ENCODE measurements around the gene TMEM144.

TMEM144 gene

GRCh38 chr4:158209825-158210807 lies at the start of gene TMEM144:
Gene TMEM144, plus strand, starts transcription at chr4:158210486. Its CDS starts 2,182 bp downstream, at chr4:158212668.
- Mint-ChIP-seq H3K4me3 (peak within 1 kb of the TSS; percentile 84), H3K27ac (no peak within 1 kb of the TSS), H3K9me3 (no peaks in the 10 kb centered on the region), H3K36me3 (ENCODE audit: low read depth) (no peaks in the 10 kb centered on the region), H3K4me1 (ENCODE audit: low read depth) (peaks cover 14% of the 10 kb centered on the region), H3K27me3 (ENCODE audit: low read depth) (peaks cover 20% of the 10 kb centered on the region)
- peak; percentile 57 for DNase-seq (ENCODE audit: low spot score)

GRCh38 chr4:158161551-158162354 lies 48.5 kb upstream of the TMEM144 start:
- no peak for DNase-seq (ENCODE audit: low spot score)
- H3K27me3 Mint-ChIP-seq (ENCODE audit: low read depth), result no peaks in the 10 kb centered on the region
- H3K4me1 Mint-ChIP-seq (ENCODE audit: low read depth), result no peaks in the 10 kb centered on the region
- no peak overlapping the region for H3K27ac Mint-ChIP-seq
- no peak overlapping the region for H3K4me3 Mint-ChIP-seq
- H3K36me3 Mint-ChIP-seq (ENCODE audit: low read depth), result no peaks in the 10 kb centered on the region
- H3K9me3 Mint-ChIP-seq, result no peaks in the 10 kb centered on the region

- H3K4me3 Mint-ChIP-seq, result no peak overlapping the region
- H3K9me3 Mint-ChIP-seq, result no peaks in the 10 kb centered on the region
- DNase-seq (ENCODE audit: low spot score), result no peak
- H3K4me1 Mint-ChIP-seq (ENCODE audit: low read depth), result no peaks in the 10 kb centered on the region
- H3K36me3 Mint-ChIP-seq (ENCODE audit: low read depth), result no peaks in the 10 kb centered on the region
- H3K27me3 Mint-ChIP-seq (ENCODE audit: low read depth), result no peaks in the 10 kb centered on the region
- no peak overlapping the region for H3K27ac Mint-ChIP-seq
Observed at GRCh38 chr4:158162631-158163030, 47.7 kb upstream of the TMEM144 start.

- Mint-ChIP-seq H3K36me3 (ENCODE audit: low read depth) (no peaks in the 10 kb centered on the region), H3K27me3 (ENCODE audit: low read depth) (no peaks in the 10 kb centered on the region), H3K4me3 (no peak overlapping the region), H3K9me3 (no peaks in the 10 kb centered on the region), H3K27ac (no peak overlapping the region), H3K4me1 (ENCODE audit: low read depth) (no peaks in the 10 kb centered on the region)
- no peak for DNase-seq (ENCODE audit: low spot score)
Observed at GRCh38 chr4:158163941-158164767, 46.1 kb upstream of the TMEM144 start.

- Mint-ChIP-seq H3K27ac (no peak overlapping the region), H3K4me3 (no peak overlapping the region), H3K9me3 (no peaks in the 10 kb centered on the region), H3K4me1 (ENCODE audit: low read depth) (no peaks in the 10 kb centered on the region), H3K27me3 (ENCODE audit: low read depth) (peaks cover 4% of the 10 kb centered on the region), H3K36me3 (ENCODE audit: low read depth) (no peaks in the 10 kb centered on the region)
- no peak for DNase-seq (ENCODE audit: low spot score)
Observed at GRCh38 chr4:158164768-158165213, 45.5 kb upstream of the TMEM144 start.

- no peak for DNase-seq (ENCODE audit: low spot score)
- H3K4me3 Mint-ChIP-seq, result no peak overlapping the region
- no peaks in the 10 kb centered on the region for H3K36me3 Mint-ChIP-seq (ENCODE audit: low read depth)
- no peak overlapping the region for H3K27ac Mint-ChIP-seq
- peaks cover 23% of the 10 kb centered on the region for H3K27me3 Mint-ChIP-seq (ENCODE audit: low read depth)
- H3K4me1 Mint-ChIP-seq (ENCODE audit: low read depth), result no peaks in the 10 kb centered on the region
- no peaks in the 10 kb centered on the region for H3K9me3 Mint-ChIP-seq
Observed at GRCh38 chr4:158166701-158167100, 43.6 kb upstream of the TMEM144 start.

GRCh38 chr4:158168606-158169005 lies 41.7 kb upstream of the TMEM144 start:
- no peak for DNase-seq (ENCODE audit: low spot score)
- Mint-ChIP-seq H3K36me3 (ENCODE audit: low read depth) (no peaks in the 10 kb centered on the region), H3K27ac (no peak overlapping the region), H3K9me3 (no peaks in the 10 kb centered on the region), H3K4me1 (ENCODE audit: low read depth) (no peaks in the 10 kb centered on the region), H3K27me3 (ENCODE audit: low read depth) (peaks cover 36% of the 10 kb centered on the region), H3K4me3 (no peak overlapping the region)

GRCh38 chr4:158169506-158169905 lies 40.8 kb upstream of the TMEM144 start:
- H3K36me3 Mint-ChIP-seq (ENCODE audit: low read depth), result no peaks in the 10 kb centered on the region
- no peak overlapping the region for H3K4me3 Mint-ChIP-seq
- no peaks in the 10 kb centered on the region for H3K4me1 Mint-ChIP-seq (ENCODE audit: low read depth)
- DNase-seq (ENCODE audit: low spot score), result no peak
- peaks cover 40% of the 10 kb centered on the region for H3K27me3 Mint-ChIP-seq (ENCODE audit: low read depth)
- no peaks in the 10 kb centered on the region for H3K9me3 Mint-ChIP-seq
- no peak overlapping the region for H3K27ac Mint-ChIP-seq

GRCh38 chr4:158169931-158170690 lies 40.2 kb upstream of the TMEM144 start:
- H3K27me3 Mint-ChIP-seq (ENCODE audit: low read depth), result peaks cover 40% of the 10 kb centered on the region
- no peak for DNase-seq (ENCODE audit: low spot score)
- H3K9me3 Mint-ChIP-seq, result no peaks in the 10 kb centered on the region
- H3K27ac Mint-ChIP-seq, result no peak overlapping the region
- no peak overlapping the region for H3K4me3 Mint-ChIP-seq
- H3K36me3 Mint-ChIP-seq (ENCODE audit: low read depth), result no peaks in the 10 kb centered on the region
- no peaks in the 10 kb centered on the region for H3K4me1 Mint-ChIP-seq (ENCODE audit: low read depth)

GRCh38 chr4:158170691-158171561 lies 39.4 kb upstream of the TMEM144 start:
- no peaks in the 10 kb centered on the region for H3K36me3 Mint-ChIP-seq (ENCODE audit: low read depth)
- no peaks in the 10 kb centered on the region for H3K4me1 Mint-ChIP-seq (ENCODE audit: low read depth)
- no peaks in the 10 kb centered on the region for H3K9me3 Mint-ChIP-seq
- DNase-seq (ENCODE audit: low spot score), result peak; percentile 4
- no peak overlapping the region for H3K4me3 Mint-ChIP-seq
- peaks cover 40% of the 10 kb centered on the region for H3K27me3 Mint-ChIP-seq (ENCODE audit: low read depth)
- no peak overlapping the region for H3K27ac Mint-ChIP-seq

- DNase-seq (ENCODE audit: low spot score), result no peak
- Mint-ChIP-seq H3K9me3 (no peaks in the 10 kb centered on the region), H3K36me3 (ENCODE audit: low read depth) (no peaks in the 10 kb centered on the region), H3K27ac (no peak within 1 kb of the TSS), H3K27me3 (ENCODE audit: low read depth) (peaks cover 40% of the 10 kb centered on the region), H3K4me1 (ENCODE audit: low read depth) (no peaks in the 10 kb centered on the region), H3K4me3 (no peak within 1 kb of the TSS)
Observed at GRCh38 chr4:158172261-158173258, 37.7 kb upstream of the TMEM144 start, which contains the start of gene GASK1B. Gene GASK1B, minus strand, starts transcription at chr4:158173025. Its CDS starts 1,650 bp downstream, at chr4:158171375.
